Gastrocnemius medialis (tissue), 4 donors: ENCODE data around the gene DPM1.

Experiments
- POLR2A ChIP-seq, 2 donors: fragments of 450-650 bp; IDR thresholded peaks; one replicate each; pipeline ENCODE4 v1.6.1; 2017; ENCODE audit warnings: antibody characterized with exemption in 2 of 2, mild to moderate bottlenecking in 2 of 2, moderate library complexity in 2 of 2
- TF ChIP-seq, protein P1 (sequence below), 5 experiments: fragments of 450-650 bp in 3 of 5; fragments of 200-600 bp in 2 of 5; sonication (generic) in 2 of 5; IDR thresholded peaks in 4 of 5; conservative IDR thresholded peaks in 1 of 5; 1 replicate in 4 of 5; 2 replicates in 1 of 5; pipeline ENCODE4 v1.5.1; 2016 to 2019; ENCODE audit warnings: antibody characterized with exemption in 5 of 5, mild to moderate bottlenecking in 3 of 5, moderate library complexity in 3 of 5

GRCh38 chr20:50993876-50994275, 35.5 kb upstream of the DPM1 start:
- TF ChIP-seq, protein P1, sequence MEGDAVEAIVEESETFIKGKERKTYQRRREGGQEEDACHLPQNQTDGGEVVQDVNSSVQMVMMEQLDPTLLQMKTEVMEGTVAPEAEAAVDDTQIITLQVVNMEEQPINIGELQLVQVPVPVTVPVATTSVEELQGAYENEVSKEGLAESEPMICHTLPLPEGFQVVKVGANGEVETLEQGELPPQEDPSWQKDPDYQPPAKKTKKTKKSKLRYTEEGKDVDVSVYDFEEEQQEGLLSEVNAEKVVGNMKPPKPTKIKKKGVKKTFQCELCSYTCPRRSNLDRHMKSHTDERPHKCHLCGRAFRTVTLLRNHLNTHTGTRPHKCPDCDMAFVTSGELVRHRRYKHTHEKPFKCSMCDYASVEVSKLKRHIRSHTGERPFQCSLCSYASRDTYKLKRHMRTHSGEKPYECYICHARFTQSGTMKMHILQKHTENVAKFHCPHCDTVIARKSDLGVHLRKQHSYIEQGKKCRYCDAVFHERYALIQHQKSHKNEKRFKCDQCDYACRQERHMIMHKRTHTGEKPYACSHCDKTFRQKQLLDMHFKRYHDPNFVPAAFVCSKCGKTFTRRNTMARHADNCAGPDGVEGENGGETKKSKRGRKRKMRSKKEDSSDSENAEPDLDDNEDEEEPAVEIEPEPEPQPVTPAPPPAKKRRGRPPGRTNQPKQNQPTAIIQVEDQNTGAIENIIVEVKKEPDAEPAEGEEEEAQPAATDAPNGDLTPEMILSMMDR (IDR thresholded peaks at IDR 0.05 in 4 of 5, conservative IDR thresholded peaks at IDR 0.05 in 1 of 5), result no peak
- no peak for TF ChIP-seq POLR2A (IDR thresholded peaks at IDR 0.05)
